ENCODE data around the gene TRERF1.

Gene TRERF1

GRCh38 chr6:42424906-42425474 lies 26.7 kb downstream of the TRERF1 start:
- DNase-seq (ENCODE audit: low read depth): no peak

GRCh38 chr6:42423244-42423643 lies 28.5 kb downstream of the TRERF1 start:
- DNase-seq (ENCODE audit: low read depth): peak; percentile 52

GRCh38 chr6:42420741-42421140 lies 31.0 kb downstream of the TRERF1 start:
- no peak for DNase-seq (ENCODE audit: low read depth)

- no peak for DNase-seq (ENCODE audit: low read depth)
Observed at GRCh38 chr6:42419490-42420280, 32.0 kb downstream of the TRERF1 start.

GRCh38 chr6:42418724-42419123 lies 33.0 kb downstream of the TRERF1 start:
- no peak for DNase-seq (ENCODE audit: low read depth)

- no peak for DNase-seq (ENCODE audit: low read depth)
Observed at GRCh38 chr6:42417641-42418112, 34.0 kb downstream of the TRERF1 start.

- DNase-seq (ENCODE audit: low read depth): no peak
Observed at GRCh38 chr6:42411406-42411805, 40.3 kb downstream of the TRERF1 start.

GRCh38 chr6:42410861-42411260 lies 40.9 kb downstream of the TRERF1 start:
- no peak for DNase-seq (ENCODE audit: low read depth)

- DNase-seq (ENCODE audit: low read depth): no peak
Observed at GRCh38 chr6:42409581-42409980, 42.1 kb downstream of the TRERF1 start.

- no peak for DNase-seq (ENCODE audit: low read depth)
Observed at GRCh38 chr6:42407379-42407778, 44.3 kb downstream of the TRERF1 start.

GRCh38 chr6:42406306-42407280 lies 45.1 kb downstream of the TRERF1 start:
- no peak for DNase-seq (ENCODE audit: low read depth)

- DNase-seq (ENCODE audit: low read depth): no peak
Observed at GRCh38 chr6:42405021-42405420, 46.7 kb downstream of the TRERF1 start.

GRCh38 chr6:42404484-42404883 lies 47.2 kb downstream of the TRERF1 start:
- no peak for DNase-seq (ENCODE audit: low read depth)

GRCh38 chr6:42403831-42404230 lies 47.9 kb downstream of the TRERF1 start:
- no peak for DNase-seq (ENCODE audit: low read depth)

- DNase-seq (ENCODE audit: low read depth): no peak
Observed at GRCh38 chr6:42403421-42403820, 48.3 kb downstream of the TRERF1 start.

- peak; percentile 48 for DNase-seq (ENCODE audit: low read depth)
Observed at GRCh38 chr6:42402184-42402583, 49.5 kb downstream of the TRERF1 start.

GRCh38 chr6:42401613-42401951 lies 50.1 kb downstream of the TRERF1 start:
- no peak for DNase-seq (ENCODE audit: low read depth)

- DNase-seq (ENCODE audit: low read depth): no peak
Observed at GRCh38 chr6:42400886-42401612, 50.7 kb downstream of the TRERF1 start.

- no peak for DNase-seq (ENCODE audit: low read depth)
Observed at GRCh38 chr6:42400061-42400760, 51.5 kb downstream of the TRERF1 start.

- no peak for DNase-seq (ENCODE audit: low read depth)
Observed at GRCh38 chr6:42396720-42397119, 55.0 kb downstream of the TRERF1 start.

- no peak for DNase-seq (ENCODE audit: low read depth)
Observed at GRCh38 chr6:42394881-42395620, 56.7 kb downstream of the TRERF1 start.

All from activated T-cell treated with anti-CD3 and anti-CD28 coated beads for 48 hours (primary cell).